ENCODE data around the gene ALG12.
A peak's percentile ranks its signal among the peaks of the same experiment; 100 is the strongest.
"Not testable (repeated sequence)": the region's sequence is repeated elsewhere in the genome, so short reads cannot be mapped to it uniquely, and the experiment has no call there.

ALG12 gene

DNA sequence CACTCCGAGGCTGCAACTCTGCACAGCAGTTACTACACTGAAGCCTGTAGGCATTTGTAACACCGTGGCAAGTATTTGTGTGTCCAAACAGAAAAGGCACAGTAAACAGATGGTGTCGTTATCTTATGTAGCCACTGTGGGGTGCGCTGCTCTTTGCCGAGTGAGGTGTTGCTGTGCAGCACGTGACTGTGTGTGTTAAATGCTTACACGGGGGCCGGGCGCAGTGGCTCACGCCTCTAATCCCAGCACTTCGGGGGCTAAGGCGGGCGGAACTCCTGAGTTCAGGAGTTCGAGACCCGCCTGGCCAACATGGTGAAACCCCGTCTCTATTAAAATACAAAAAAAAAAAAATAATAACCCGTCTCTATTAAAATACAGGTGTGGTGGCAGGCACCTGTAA lies 53.1 kb downstream of the ALG12 start:
- no peak for DNase-seq

DNA sequence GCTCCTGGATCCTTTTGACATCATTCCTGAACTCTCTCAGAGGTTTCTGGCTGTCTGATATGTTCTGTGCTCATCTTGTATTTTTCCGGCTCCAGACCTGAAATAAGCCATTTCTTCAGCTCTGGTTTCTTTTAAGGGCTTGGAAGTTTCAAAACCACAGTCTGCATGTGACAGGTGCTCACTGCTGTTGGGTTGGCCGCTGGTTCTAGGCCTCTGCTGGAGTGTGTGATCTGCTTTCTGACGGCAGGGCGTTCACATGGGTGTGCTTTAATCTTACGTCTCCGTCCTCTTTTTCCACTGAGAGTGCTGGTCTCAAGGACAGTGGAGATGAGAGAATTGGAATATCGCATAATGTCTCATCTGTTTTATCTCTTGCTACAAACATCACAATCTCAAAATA lies 54.3 kb downstream of the ALG12 start:
- DNase-seq: no peak

GRCh38 chr22:49862496-49862776 lies 55.8 kb downstream of the ALG12 start:
- DNase-seq: no peak

- no peak for DNase-seq
Observed at GRCh38 chr22:49861642-49862495, 56.4 kb downstream of the ALG12 start.

- DNase-seq: no peak
Observed at GRCh38 chr22:49858827-49859226, 59.4 kb downstream of the ALG12 start.

DNA sequence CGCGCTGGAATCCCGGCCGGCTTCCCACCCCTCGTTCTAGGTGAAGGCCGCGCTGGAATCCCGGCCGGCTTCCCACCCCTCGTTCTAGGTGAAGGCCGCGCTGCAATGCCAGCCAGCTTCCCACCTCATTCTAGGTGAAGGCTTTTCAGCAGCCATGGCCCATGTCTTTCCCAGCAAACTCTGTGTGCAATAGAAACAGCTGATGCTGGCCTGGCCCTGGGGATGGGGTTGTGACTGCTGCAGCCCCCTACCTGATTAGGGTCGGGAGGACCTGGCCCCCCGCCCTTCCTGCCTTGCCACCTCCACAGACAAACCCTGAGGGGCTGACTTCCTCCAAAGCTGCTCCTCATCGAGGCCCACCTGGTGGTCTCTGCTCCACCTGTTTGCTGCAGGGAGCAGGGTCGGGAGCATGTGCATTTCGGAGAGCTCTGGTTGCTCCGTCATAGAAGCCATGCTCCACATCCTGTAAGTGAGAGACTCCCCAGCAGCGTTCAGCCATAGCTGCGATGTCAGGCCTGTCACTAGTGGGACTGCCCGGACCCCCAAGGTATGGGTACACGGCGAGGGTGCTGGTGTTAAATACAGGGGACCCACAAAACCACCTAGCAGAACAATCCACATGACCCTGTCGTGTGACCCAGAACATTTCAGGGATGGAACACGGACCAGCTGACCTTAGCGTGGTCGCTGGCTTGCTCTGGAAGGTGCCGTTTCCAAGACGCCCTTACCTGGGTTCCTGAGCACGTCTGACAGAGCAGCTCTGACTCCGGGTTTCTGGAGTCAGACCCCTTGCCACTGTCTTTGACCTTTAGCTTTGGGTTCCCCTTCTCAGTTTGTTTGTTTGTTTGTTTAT lies 61.2 kb downstream of the ALG12 start:
- DNase-seq: no peak

- DNase-seq: no peak
Observed at GRCh38 chr22:49856343-49856742, 61.9 kb downstream of the ALG12 start.

DNA sequence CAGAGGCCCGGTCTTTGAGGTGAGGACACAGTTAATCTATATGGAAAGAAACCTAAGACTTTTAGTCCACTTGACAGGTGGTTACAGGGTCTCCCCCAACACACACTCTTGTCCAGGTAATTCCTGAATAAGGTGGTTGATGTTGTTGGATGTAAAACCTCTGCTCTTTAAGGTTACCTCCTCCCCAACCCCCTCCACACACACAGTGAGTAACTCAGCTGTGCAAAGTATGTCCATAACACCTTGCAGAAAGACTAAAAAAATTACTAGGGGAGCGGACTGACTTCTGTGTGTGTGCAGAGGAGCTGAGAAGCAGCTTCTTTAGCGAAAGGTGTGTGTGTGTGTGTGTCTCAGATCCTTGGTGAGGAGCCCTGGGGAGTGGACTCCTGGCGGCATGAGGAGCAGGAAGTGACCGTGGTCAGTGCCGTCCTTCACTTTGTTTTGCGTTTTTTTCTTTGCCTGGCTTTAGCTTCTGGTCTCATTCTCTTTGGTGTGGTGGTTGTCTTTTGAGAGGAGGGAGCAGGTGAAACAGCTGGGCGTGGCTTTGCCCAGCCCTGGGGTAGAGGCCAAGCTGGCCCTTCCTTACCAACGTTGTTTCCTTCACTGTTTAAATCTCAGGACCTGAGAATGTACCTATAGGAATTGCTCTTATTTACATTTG lies 62.9 kb downstream of the ALG12 start:
- no peak for DNase-seq

DNA sequence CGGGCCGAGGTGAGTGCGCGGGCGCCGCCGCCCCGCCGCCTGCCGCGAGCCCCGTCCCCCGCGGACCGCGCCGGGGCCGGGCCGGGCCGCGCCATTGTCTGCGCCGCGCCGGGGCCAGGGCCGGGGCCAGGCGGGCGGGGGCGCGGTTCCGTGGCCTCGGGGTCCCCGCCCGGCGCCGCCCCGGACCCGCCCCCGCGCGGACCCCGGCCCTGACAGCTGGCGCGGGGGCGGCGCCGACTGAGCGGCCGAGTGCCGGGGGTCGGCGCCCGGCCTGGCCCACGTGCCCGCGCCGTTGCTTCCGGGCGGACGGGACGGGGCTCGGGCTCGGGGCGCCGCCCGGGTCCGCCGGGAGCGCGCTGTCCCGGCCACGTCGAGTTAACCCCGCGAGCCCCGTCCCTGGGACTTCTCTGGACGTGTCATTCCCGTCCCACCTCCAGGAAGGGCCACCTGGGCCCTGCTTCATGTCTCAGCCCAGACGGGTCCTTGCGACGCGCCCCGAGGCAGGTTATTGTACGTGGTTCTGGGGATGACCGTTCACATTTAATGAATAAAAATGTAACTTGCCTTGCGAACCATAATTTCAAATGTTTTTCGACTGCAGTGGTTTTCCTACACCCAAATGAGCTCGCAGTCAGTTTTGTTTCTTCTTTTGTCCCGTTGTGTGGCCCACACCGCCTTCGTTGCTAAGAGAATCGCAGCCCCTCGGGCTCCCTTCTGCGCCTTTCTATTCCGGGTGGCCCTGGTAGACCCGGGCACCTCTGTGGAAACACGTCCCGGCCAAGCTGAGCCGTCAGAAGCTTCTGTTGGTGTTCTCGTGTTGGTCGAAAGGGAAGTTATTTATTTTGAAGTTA lies 64.0 kb downstream of the ALG12 start:
- DNase-seq: no peak

DNA sequence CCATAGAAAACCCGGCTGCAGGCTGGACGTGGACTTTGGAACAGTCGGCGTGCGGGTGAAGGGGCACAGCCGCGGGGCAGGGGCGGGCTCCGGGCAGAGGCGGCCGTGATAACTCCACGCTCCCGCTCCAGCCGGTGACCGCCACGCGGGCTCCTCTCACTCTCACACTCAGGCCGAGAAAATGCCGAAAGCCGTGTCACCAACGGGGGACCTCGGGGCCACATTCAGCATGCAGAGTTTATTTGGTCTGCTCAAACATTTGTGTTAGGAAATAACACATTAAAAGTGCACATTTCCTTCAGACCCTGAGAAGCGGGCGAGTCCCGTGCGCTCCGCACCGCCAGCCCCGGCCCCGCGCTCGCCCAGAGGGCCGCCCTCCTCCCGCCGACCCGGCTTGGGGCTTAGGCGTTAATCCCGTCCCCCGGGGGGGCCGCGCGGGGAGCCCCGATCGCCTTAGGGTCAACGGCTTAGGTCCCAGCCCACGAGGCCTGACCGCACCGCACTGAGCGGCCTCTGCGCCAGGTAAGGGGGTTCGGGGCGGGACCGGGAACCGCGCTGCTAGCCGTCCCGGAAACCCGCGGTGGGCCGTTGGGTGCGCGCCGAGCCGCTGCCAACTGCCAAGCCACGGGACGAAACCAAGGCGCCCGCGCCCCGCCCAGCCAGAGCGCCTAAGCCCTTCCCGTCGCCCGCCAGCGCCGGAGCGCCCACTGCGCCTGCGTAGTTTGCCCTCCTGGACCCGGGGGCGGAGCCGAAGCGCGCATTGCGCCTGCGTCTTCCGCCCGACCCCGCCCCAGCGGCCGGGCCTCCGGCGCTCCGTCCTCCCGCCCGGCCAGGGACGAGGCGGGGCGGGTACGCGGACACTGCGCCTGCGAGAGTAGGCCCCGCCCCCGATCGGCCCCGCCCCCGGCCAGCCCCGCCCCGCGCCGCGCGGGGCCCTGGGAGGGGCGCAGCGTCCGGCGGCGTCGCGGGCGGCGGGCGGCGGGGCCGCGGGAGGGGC lies 65.0 kb downstream of the ALG12 start, which contains the start of gene ZBED4:
Gene ZBED4, plus strand, starts transcription at position 947 of the 997 bp plus-strand sequence. CDS start 29,819 bp downstream, outside the sequence.
- DNase-seq: peak; percentile 95

GRCh38 chr22:49852568-49852897 lies 65.7 kb downstream of the ALG12 start:
- not testable (repeated sequence) for DNase-seq

DNA sequence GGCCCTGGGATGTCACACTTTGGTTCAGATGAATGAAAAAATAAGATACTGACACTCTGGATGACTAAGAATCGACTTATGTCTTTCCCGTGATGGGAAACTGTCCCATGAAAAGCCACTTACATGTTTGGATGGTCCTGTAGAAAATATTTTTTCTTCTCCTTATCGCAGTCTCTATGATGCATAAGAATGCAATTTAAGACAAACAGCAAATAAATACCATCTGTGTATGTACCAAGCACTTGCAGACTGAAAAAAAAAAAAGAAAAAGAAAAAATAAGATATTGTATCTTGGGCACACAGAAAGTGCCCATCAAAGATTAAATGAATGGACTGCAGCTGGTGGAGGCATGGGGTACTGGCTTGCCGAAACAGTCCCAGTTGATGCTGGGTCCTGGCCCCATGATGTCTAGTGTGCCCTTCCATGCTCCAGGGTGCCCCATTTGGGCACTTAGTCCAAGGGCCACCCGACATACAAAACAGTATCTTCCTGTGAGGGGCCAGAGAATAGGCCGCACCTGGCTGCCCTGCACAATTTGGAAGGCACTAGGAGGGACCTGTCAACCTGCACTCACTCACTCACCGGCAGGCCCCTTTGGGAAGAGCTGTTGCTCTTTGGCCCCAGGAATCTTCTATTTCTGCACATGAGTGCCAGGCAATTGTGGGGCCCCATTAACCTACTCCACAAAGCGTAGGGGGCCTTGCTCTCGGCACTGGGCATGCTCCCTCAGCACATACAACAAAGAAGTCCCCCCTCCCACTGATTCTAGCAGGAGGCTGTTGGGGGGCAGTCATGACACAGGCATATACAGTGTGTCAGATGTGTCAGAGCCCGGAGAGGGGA lies 67.1 kb downstream of the ALG12 start:
- no peak for DNase-seq

All from T-helper 9 cell (primary cell).